ENCODE measurements around the gene CCDC73.

Gene CCDC73

GRCh38 chr11:32820497-32820896 is 26.0 kb upstream of the CCDC73 start:
- POLR2A ChIA-PET, result no interaction called here
- DNase-seq (ENCODE audit: extremely low spot score), result no peak
- TF ChIP-seq ZNF384 (IDR thresholded peaks at IDR 0.05) (no peak), ELF4 (IDR thresholded peaks at IDR 0.05) (no peak), ARNT (IDR thresholded peaks at IDR 0.05) (no peak), FOXK2 (IDR thresholded peaks at IDR 0.05) (no peak), NFRKB (IDR thresholded peaks at IDR 0.05) (no peak), FOXM1 (IDR thresholded peaks at IDR 0.05; ENCODE audit: borderline replicate concordance) (no peak), L3MBTL2 (conservative IDR thresholded peaks at IDR 0.05) (no peak), FOXA1 (IDR thresholded peaks at IDR 0.05) (no peak), BHLHE40 (IDR thresholded peaks at IDR 0.05; ENCODE audit: borderline replicate concordance) (no peak), PKNOX1 (IDR thresholded peaks at IDR 0.05) (no peak), TARDBP (IDR thresholded peaks at IDR 0.05) (no peak), LEF1 (IDR thresholded peaks at IDR 0.05; ENCODE audit: borderline replicate concordance) (no peak), HDGF (IDR thresholded peaks at IDR 0.05; ENCODE audit: borderline replicate concordance) (no peak), CTBP1 (IDR thresholded peaks at IDR 0.05; ENCODE audit: borderline replicate concordance) (no peak), SP1 (IDR thresholded peaks at IDR 0.05) (no peak), SUZ12 (IDR thresholded peaks at IDR 0.05) (no peak)
- CTCF ChIA-PET, result interaction anchor here (1.0 kb wide), 1 partner anchor 32 kb away, joined by 3 read pairs; no protein-coding TSS in a partner anchor

- TF ChIP-seq FOXA1 (IDR thresholded peaks at IDR 0.05) (no peak), LEF1 (IDR thresholded peaks at IDR 0.05; ENCODE audit: borderline replicate concordance) (no peak), ELF4 (IDR thresholded peaks at IDR 0.05) (no peak), ARNT (IDR thresholded peaks at IDR 0.05) (no peak), SP1 (IDR thresholded peaks at IDR 0.05) (no peak), FOXM1 (IDR thresholded peaks at IDR 0.05; ENCODE audit: borderline replicate concordance) (no peak), PKNOX1 (IDR thresholded peaks at IDR 0.05) (no peak), ZNF384 (IDR thresholded peaks at IDR 0.05) (no peak), TARDBP (IDR thresholded peaks at IDR 0.05) (no peak), NFRKB (IDR thresholded peaks at IDR 0.05) (no peak), FOXK2 (IDR thresholded peaks at IDR 0.05) (no peak), L3MBTL2 (conservative IDR thresholded peaks at IDR 0.05) (no peak)
- POLR2A ChIA-PET, result no interaction called here
- no peak for DNase-seq (ENCODE audit: extremely low spot score)
- CTCF ChIA-PET, result no interaction called here
Measured at GRCh38 chr11:32819187-32819586, 24.7 kb upstream of the CCDC73 start.

- TF ChIP-seq NFRKB (IDR thresholded peaks at IDR 0.05), result no peak
- TF ChIP-seq CTBP1 (IDR thresholded peaks at IDR 0.05; ENCODE audit: borderline replicate concordance), result no peak
- TF ChIP-seq FOXM1 (IDR thresholded peaks at IDR 0.05; ENCODE audit: borderline replicate concordance), result no peak
- CTCF ChIA-PET, result interaction anchor here (1.1 kb wide), 1 partner anchor 9 kb away, joined by 5 read pairs; no protein-coding TSS in a partner anchor
- no peak for DNase-seq (ENCODE audit: extremely low spot score)
- POLR2A ChIA-PET, result no interaction called here
Measured at GRCh38 chr11:32817852-32818183, 23.4 kb upstream of the CCDC73 start.

GRCh38 chr11:32817181-32817851 is 22.9 kb upstream of the CCDC73 start:
- CTCF ChIA-PET, result interaction anchor here (1.1 kb wide), 1 partner anchor 8 kb away, joined by 5 read pairs; no protein-coding TSS in a partner anchor
- POLR2A ChIA-PET, result no interaction called here
- TF ChIP-seq ELF4 (IDR thresholded peaks at IDR 0.05) (no peak), ZNF384 (IDR thresholded peaks at IDR 0.05) (no peak), ARNT (IDR thresholded peaks at IDR 0.05) (no peak), FOXK2 (IDR thresholded peaks at IDR 0.05) (no peak), LEF1 (IDR thresholded peaks at IDR 0.05; ENCODE audit: borderline replicate concordance) (no peak), BHLHE40 (IDR thresholded peaks at IDR 0.05; ENCODE audit: borderline replicate concordance) (no peak), FOXA1 (IDR thresholded peaks at IDR 0.05) (no peak), NFRKB (IDR thresholded peaks at IDR 0.05) (no peak), SP1 (IDR thresholded peaks at IDR 0.05) (no peak), SUZ12 (IDR thresholded peaks at IDR 0.05) (no peak), HDGF (IDR thresholded peaks at IDR 0.05; ENCODE audit: borderline replicate concordance) (no peak), TARDBP (IDR thresholded peaks at IDR 0.05) (no peak), PKNOX1 (IDR thresholded peaks at IDR 0.05) (no peak), CTBP1 (IDR thresholded peaks at IDR 0.05; ENCODE audit: borderline replicate concordance) (no peak), L3MBTL2 (conservative IDR thresholded peaks at IDR 0.05) (no peak), FOXM1 (IDR thresholded peaks at IDR 0.05; ENCODE audit: borderline replicate concordance) (no peak)
- no peak for DNase-seq (ENCODE audit: extremely low spot score)

GRCh38 chr11:32809313-32809712 is 14.9 kb upstream of the CCDC73 start:
- POLR2A ChIA-PET, result interaction anchor here (0.6 to 1.4 kb wide), 2 partner anchors 83 to 109 kb away, joined by 3 to 8 read pairs; partner anchors contain the start of gene QSER1
- no peak for TF ChIP-seq FOXK2 (IDR thresholded peaks at IDR 0.05)
- TF ChIP-seq FOXM1 (IDR thresholded peaks at IDR 0.05; ENCODE audit: borderline replicate concordance), result no peak
- no peak for TF ChIP-seq FOXA1 (IDR thresholded peaks at IDR 0.05)
- TF ChIP-seq SP1 (IDR thresholded peaks at IDR 0.05), result no peak
- TF ChIP-seq ELF4 (IDR thresholded peaks at IDR 0.05), result no peak
- no peak for TF ChIP-seq HDGF (IDR thresholded peaks at IDR 0.05; ENCODE audit: borderline replicate concordance)
- no peak for TF ChIP-seq NFRKB (IDR thresholded peaks at IDR 0.05)
- no peak for TF ChIP-seq PKNOX1 (IDR thresholded peaks at IDR 0.05)
- no peak for TF ChIP-seq SUZ12 (IDR thresholded peaks at IDR 0.05)
- no peak for TF ChIP-seq LEF1 (IDR thresholded peaks at IDR 0.05; ENCODE audit: borderline replicate concordance)
- TF ChIP-seq ZNF384 (IDR thresholded peaks at IDR 0.05), result no peak
- TF ChIP-seq L3MBTL2 (conservative IDR thresholded peaks at IDR 0.05), result no peak
- no peak for TF ChIP-seq CTBP1 (IDR thresholded peaks at IDR 0.05; ENCODE audit: borderline replicate concordance)
- no peak for TF ChIP-seq TARDBP (IDR thresholded peaks at IDR 0.05)
- TF ChIP-seq BHLHE40 (IDR thresholded peaks at IDR 0.05; ENCODE audit: borderline replicate concordance), result no peak
- CTCF ChIA-PET, result interaction anchor here (0.6 to 1.5 kb wide), 10 partner anchors 9 to 256 kb away, joined by 3 to 5 read pairs (median 3); no protein-coding TSS in a partner anchor
- DNase-seq (ENCODE audit: extremely low spot score), result peak; percentile 83
